ENCODE results near the gene SLCO4A1.

Gene SLCO4A1

GRCh38 chr20:62638679-62639406 lies 3.5 kb upstream of the SLCO4A1 start:
- DNase-seq (ENCODE audit: low read depth) = no peak

DNA sequence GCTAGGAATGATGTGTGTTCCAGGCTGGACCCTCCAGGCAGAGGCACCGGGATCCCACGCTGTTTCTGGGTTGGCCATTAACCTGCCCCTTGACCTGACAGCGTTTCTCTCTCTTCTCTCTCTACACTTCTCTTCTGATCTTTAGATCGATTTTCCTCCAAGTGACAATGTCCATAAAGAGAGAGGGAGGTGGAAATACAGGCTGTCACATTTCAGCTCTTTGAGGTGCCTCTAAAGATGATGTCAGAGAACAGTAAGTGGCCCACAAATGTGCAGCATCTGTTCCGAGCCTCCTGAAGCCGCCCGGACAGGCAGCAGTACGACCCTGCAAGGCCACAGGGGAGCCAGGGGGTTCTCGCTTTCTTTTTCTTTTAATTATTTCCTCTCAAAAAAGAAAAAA lies 2.5 kb upstream of the SLCO4A1 start:
- no peak for DNase-seq (ENCODE audit: low read depth)

- DNase-seq (ENCODE audit: low read depth) = no peak
Observed at GRCh38 chr20:62640870-62641269, 1.4 kb upstream of the SLCO4A1 start.

- DNase-seq (ENCODE audit: low read depth) = no peak
Observed at GRCh38 chr20:62641321-62642050, 817 bp upstream of the SLCO4A1 start.

DNA sequence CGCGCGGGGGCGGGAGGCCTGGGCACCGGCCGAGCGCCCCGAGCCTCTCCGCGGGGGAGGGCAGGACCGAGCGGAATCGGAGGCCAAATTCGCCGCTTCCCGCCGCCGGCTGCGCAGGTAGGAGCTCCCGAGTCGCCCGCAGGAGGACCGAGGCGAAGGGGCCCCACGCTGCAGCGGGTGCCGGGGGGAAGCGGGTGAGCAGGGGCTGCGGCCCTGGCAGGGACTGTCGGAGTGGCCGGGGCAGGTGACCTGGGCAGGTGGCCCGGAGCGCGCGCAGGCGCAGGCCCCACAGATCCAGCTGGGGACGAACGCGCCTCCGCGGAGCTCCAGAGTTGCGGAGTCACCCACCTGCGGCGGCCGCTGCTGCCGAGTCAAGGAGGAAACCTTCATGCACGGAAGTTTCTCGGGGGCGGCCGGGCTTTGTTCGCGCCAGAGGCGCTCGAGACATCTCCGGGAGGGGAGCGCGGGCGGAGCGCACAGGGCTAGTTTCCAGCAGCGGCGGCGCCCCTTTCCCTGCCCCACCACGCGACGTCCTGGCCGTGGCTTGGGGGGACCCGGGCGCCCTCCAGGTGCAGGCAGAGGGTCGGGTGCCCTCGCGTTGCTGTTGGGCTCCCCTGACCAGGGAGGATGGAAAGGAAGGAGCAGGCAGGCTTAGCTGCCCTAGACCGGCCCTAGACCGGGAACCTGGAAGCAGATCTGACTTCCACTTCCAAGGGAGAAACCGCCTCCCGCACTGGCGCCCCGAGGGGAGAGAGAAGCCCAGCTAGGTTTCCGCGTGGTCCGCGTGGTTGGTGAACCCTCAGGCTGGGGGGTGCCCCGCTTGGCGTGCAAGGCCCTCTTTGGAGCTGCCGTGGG lies 590 bp downstream of the SLCO4A1 start:
- DNase-seq (ENCODE audit: low read depth) = peak; percentile 9

DNA sequence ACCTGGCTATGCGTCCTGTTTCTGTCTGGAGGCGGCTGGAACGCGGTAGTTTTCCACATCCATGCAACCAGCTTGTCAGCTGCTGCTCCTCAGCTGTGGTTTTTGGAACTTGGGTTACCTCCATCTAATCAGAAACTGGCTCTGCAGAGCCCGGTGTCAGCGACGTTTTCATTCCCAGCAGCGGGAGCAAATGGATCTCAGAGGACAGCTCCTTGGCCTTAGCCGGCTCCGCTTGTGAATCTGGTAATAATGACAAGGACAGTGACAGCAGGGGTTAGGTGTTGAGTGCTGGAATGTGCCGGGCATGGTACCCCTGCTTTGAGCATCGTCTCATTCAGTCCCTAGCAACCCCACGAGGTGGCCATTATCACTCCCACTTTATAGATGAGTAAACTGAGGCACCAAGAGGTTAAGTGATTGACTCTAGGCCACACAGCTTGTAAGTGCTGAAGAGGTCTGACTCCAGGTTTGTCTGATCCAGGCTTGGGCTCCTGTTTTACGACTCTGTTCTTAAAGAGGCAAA lies 1.3 kb downstream of the SLCO4A1 start:
- DNase-seq (ENCODE audit: low read depth) = peak; percentile 13

DNA sequence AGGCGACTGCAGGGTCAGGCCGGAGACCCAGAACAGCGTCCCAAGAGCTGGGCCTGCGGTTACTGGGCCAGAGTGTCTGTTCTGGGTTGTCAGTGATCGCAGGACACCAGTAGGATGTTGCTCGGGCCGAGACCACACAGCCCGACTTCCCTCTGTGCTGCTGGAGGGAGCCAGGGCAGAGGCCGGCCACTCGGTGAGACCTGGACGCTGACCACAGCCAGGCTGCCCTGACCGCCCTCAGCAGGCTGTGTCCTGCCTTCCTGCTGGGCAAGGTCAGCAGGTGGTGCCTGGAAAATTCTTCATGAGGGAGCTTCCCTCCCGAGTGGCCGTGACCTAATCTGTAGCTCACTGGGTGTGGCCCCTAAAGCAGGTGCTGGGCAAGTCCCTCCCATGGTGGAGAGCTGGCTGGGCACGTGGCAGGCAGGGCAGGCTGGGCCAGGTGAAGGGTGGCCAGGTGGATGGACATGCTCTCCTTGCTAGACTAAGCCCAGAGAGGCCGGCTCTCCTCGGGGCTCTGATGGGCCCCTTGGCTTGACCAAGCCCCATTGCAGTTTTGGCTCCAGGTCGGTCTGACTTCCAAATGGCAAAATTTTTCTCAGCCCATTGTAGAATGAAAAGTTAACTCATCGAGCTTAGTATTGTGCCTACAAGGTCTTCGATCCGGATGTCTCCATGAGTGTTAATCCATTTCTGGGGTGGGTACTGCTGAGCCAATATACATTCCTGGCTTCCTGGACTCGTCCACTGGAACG lies 1.9 kb downstream of the SLCO4A1 start:
- no peak for DNase-seq (ENCODE audit: low read depth)

GRCh38 chr20:62644802-62645496 lies 2.6 kb downstream of the SLCO4A1 start:
- no peak for DNase-seq (ENCODE audit: low read depth)

DNA sequence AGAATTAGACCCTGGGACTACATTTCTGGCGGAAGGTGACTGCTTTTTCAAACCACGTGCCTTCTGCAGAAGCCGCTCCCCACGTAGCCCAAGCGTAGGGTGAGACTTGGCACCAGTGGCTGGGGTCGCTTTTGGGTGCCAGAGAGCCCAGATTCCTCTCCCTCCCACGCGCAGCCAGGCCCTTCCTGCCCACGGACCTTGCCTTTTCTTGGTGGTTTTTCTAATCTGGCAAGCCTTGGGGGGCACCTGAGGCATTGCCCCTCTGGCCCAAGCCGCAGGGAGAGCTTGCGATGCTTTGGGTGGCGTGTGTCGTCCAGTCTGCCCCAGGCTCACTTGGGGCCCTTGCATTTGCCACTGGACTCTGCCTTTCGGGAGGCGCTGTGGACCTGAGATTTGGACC lies 3.3 kb downstream of the SLCO4A1 start:
- no peak for DNase-seq (ENCODE audit: low read depth)

DNA sequence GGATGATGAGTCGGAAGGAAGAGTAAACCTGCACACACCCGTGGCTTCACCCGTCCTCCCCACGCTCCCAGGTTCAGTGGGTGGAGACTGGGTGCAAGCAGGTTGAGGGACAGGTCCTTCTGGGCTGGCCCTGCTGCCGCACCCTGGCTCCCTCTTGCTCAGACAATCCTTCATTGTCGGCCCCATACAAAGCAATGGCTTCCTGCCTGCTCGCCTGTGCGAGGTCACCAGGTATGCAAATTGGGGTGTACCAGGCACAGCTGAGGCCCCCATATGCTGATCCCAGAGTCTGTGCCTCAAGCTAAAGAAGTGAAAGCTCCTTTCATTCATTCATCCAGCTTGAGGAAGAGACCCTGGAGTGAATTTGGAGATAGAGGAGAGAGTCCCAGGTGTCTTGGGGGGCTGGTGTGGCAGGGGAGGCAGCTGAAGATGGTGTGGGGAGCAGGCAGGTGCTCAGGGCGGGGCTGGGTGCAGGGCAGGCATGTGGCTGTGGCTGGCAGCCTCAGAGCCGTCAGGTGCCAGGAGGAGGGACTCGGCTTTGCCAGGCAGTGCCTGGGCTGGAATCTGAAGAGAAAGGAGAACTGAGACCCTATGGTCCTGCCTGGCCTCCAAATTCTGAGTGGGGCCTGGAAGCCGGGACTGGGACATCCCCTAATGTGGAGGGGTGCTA lies 4.7 kb downstream of the SLCO4A1 start:
- no peak for DNase-seq (ENCODE audit: low read depth)

DNA sequence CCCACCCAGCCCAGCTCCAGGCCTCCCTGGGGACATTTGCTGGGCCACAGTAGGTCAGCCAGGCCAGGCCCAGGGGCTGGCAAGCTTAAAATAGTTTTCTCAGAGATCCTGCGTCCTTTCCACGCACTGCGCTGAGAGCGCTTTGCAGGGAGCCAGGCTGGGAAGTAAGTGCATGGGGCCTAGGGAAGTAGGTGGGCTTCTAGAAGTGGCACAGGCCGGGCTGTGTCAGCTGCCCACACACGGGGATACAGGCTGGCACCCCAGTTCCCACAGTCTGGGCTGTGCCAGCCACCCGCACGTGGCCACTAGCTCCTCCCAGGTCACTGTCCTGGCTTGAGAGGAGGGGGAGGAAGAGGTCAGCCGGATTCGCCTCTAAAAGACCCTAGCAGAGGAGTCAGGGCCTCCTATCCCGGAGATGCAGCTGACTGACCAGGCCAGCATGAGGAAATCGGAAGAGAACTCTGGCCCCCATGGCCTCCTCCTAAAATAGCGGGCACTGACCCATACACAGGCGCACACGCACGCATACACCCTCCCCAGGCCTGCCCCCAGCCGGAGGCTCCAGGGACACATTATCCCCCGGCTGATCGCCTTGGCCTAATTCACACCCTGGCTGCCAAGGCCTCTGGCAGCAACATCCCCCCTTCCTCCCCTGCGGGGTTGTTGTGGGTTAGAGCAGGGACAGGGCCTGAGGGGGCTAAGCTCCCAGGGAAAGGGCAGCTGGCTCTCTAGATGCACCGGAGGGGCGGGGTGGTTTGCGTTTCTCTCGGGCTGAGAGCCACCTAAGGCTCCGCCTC lies 5.4 kb downstream of the SLCO4A1 start:
- DNase-seq (ENCODE audit: low read depth) = peak; percentile 6

- DNase-seq (ENCODE audit: low read depth) = no peak
Observed at GRCh38 chr20:62648318-62648995, 6.2 kb downstream of the SLCO4A1 start.

DNA sequence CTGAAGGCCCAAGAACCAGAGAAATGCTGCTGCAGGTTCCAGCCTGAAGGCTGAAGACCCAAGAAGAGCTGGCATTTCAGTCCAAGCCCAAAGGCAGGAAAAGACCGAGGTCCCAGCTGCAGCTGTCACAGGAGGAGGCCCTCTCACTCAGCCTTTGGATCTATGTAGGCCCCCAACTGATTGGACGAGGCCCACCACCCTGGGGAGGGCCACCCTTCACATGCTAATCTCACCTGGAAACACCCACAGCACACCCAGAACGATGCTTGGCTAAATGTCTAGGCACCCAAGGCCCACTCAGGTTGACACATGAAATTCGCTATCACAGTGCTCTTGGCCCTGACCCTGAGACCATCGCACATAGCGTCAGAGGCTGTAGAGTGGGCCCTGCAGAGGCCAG lies 6.8 kb downstream of the SLCO4A1 start:
- DNase-seq (ENCODE audit: low read depth) = no peak

DNA sequence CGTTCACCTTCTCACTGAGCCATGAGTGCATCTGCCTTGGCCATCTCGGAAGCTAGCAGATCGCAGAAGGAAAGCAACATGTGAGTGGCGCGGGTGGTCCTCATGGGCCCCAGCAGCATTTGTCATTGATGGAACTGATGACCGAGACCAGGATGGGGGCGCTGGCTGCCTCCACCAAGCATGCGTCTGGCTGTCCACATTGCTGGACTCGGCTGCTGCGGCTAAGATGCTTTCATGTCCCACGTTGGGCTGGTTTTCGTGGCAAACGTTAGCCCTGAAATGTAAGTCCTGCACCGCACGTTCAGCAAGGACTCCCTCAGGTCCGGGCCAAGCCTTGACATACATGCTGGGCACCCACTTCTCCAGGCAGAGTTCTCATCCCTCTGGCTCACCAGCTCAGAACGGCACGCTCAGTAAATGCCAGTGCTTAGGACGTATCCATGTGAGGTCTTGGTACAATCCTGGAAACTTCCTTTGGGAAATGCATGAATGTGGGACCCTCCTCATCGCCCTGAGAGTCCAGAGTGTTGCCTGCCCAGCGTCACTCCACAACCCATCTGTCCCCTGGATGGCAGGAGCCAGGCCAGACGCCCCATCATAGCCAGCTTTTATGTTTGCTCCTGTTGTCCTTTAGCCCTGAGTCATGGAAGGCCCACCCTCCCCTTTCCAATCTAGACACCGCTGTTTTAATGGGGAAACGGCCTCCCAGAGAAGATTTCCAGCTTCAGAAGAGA lies 8.4 kb downstream of the SLCO4A1 start:
- no peak for DNase-seq (ENCODE audit: low read depth)

- no peak for DNase-seq (ENCODE audit: low read depth)
Observed at GRCh38 chr20:62651285-62652021, 9.2 kb downstream of the SLCO4A1 start.

- DNase-seq (ENCODE audit: low read depth) = peak; percentile 99
Observed at GRCh38 chr20:62652041-62652893, 10.0 kb downstream of the SLCO4A1 start.

DNA sequence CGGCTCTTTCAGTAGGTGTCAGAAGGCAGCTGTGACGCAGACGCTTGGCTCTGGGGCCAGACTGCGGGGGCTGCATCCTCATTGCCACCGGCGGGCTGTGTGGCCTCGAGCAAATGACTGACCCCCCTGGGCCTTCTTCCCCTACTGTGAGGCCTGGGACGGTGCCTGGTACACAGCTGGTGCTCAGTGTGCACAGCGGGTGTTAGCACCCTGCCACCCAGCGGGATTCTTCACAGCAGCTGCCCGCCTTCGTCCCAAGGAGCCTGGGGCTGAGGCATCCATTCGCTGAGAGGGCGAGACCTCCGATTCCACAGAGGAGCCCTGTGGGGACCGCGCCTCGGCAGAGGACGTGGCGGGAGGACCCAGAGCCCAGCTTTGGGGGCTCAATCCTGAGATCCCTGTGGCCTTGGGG lies 10.6 kb downstream of the SLCO4A1 start:
- DNase-seq (ENCODE audit: low read depth) = no peak
